A549 (cell line): ENCODE measurements around the gene FOXA1.

Experiments
- BHLHE40 ChIP-seq: IDR thresholded peaks from 2 replicates; pipeline ENCODE4 v1.6.1; 2012; ENCODE audit warnings: low read depth, low read length, inconsistent platforms
- CHD2 ChIP-seq: fragments of 150-350 bp; IDR thresholded peaks from 2 replicates; pipeline ENCODE4 v1.6.1; 2014; ENCODE audit warnings: low read length; ENCODE audit not compliant: partially characterized antibody
- CTCF ChIP-seq: fragments of >200 bp; sonication (Bioruptor Twin); formaldehyde crosslinking; IDR thresholded peaks from 3 replicates; pipeline ENCODE4 v1.5.1; 2016
- HDAC2 ChIP-seq: fragments of 200-600 bp; sonication (generic); IDR thresholded peaks from 2 replicates; pipeline ENCODE4 v1.6.1; 2016
- HOXB5 ChIP-seq: fragments of 250-450 bp; sonication (Bioruptor Pico); IDR thresholded peaks from 2 replicates; pipeline ENCODE4 v1.5.0; 2020; ENCODE audit warnings: mild to moderate bottlenecking, moderate library complexity
- MAX ChIP-seq: IDR thresholded peaks from 2 replicates; pipeline ENCODE4 v1.6.1; 2012
- NFE2L2 ChIP-seq: fragments of 150-350 bp; conservative IDR thresholded peaks from 2 replicates; pipeline ENCODE4 v1.6.1; 2014; ENCODE audit warnings: low read length
- PHF8 ChIP-seq: fragments of 200-600 bp; sonication (generic); IDR thresholded peaks from 2 replicates; pipeline ENCODE4 v1.6.1; 2016; ENCODE audit warnings: low read depth, mild to moderate bottlenecking, antibody characterized with exemption, moderate library complexity, borderline replicate concordance
- POLR2A ChIP-seq: IDR thresholded peaks from 2 replicates; pipeline ENCODE4 v1.6.1; 2012; ENCODE audit warnings: mild to moderate bottlenecking, low read length
- REST ChIP-seq: fragments of 200-600 bp; sonication (generic); IDR thresholded peaks from 2 replicates; pipeline ENCODE4 v1.6.1; 2016; ENCODE audit warnings: antibody characterized with exemption, mild to moderate bottlenecking, moderate library complexity
- SREBF2 ChIP-seq: fragments of 450-650 bp; IDR thresholded peaks from 2 replicates; pipeline ENCODE4 v1.6.1; 2014; ENCODE audit warnings: mild to moderate bottlenecking, moderate library complexity
- TP53 ChIP-seq: fragments of 250-450 bp; sonication (Bioruptor Pico); IDR thresholded peaks from 2 replicates; pipeline ENCODE4 v1.5.0; 2021; ENCODE audit warnings: mild to moderate bottlenecking, moderate library complexity
- USF2 ChIP-seq: fragments of 450-650 bp; IDR thresholded peaks from 2 replicates; pipeline ENCODE4 v1.6.1; 2014; ENCODE audit warnings: antibody characterized with exemption
- ZFP36 ChIP-seq: fragments of 450-650 bp; IDR thresholded peaks from 2 replicates; pipeline ENCODE4 v1.6.1; 2014; ENCODE audit warnings: borderline replicate concordance; ENCODE audit not compliant: partially characterized antibody

- TF ChIP-seq REST = no peak
- TF ChIP-seq MAX = no peak
- TF ChIP-seq CTCF = no peak
- no peak for TF ChIP-seq TP53 (CRISPR knock-in tag)
- TF ChIP-seq ZFP36 = no peak
- no peak for TF ChIP-seq SREBF2
- no peak for TF ChIP-seq POLR2A
- TF ChIP-seq BHLHE40 = no peak
- no peak for TF ChIP-seq PHF8
- TF ChIP-seq NFE2L2 = no peak
- TF ChIP-seq CHD2 = no peak
- no peak for TF ChIP-seq USF2
- TF ChIP-seq HOXB5 = no peak
- TF ChIP-seq HDAC2 = no peak
These were observed 15.8 kb downstream of the FOXA1 start for GRCh38 chr14:37579274-37579673.
